GM18520 (cell line): Measurements from ENCODE around the gene HOXB6.

Experiments
- ATAC-seq: cut with Tn5 transposase; IDR thresholded peaks from one replicate; pipeline ENCODE4 v1.9.1; 2021; ENCODE audit not compliant: unreplicated experiment

HOXB6 gene

DNA sequence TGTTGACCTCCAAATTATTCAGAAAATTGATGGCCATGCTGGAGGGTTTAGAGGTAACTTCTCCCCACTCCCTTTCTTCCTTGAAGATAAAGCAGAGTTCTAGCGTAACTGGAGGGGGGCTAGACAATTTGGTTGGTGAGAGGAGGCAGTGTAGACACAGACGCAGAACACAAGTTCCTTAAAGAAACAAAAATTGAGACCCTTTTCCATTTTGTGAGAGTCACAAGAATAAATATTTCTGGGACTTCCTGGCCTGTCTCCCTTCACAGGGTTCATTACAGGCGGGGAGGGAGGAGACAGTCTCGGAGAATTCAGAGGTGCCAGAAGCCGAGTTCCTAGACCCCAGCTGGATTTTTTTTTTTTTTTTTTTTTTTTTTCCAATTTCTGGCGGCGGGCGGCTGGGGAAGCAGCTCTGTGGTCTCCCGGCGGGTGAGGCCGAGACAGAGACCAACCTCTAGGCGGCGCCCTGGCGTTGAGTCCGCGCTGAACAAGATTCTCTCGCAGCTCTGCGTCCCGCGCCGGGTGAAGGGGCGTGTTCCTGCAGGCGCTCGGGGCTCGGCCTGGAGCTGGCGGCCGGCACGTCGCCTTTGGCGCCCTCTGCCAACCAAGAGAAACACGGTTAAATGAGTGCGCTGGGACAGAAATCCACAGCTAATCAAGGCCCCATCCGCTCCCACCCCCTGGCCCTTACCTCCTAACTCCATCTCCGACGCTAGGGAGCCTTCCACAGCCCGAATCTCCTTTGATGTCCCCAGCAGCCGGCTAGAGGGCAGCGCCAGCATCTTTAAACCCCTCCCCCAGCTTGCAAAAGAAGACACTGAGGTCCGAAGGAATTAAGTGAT lies 31.6 kb upstream of the HOXB6 start:
- ATAC-seq: no peak

DNA sequence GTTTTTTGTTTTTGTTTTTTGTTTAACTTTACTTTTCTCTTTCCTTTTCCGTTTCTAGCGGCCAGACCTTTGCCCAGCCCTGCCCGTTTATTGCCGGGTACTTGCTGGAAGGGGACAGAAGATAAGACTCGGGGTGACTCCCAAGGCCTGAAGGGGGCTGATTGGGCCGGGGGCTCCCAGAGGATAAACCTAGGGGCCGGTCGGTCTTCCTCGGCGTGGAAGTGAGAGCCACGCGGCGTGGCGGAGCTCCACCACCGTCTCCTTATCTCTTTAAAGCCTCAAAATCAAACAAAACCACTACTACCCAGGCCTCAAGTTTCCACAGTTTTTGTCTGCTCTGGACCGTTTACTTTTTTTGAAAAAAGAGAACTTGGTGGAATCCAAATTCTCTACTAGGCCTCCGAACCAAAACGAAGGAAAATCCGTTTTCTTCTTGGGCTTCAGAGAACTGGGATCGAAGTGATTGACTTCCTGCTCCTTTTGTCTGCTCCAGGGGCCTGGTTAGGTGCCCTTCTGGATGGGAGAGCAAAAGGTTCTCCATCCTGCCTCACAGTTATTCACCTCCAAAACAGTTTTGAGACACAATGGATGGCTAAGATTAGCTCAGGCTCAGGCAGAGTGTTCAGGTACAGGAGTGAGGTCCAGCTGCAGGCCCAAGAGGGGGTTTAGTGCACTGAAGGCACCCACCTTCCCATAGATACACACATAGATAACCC lies 29.9 kb upstream of the HOXB6 start:
- no peak for ATAC-seq

DNA sequence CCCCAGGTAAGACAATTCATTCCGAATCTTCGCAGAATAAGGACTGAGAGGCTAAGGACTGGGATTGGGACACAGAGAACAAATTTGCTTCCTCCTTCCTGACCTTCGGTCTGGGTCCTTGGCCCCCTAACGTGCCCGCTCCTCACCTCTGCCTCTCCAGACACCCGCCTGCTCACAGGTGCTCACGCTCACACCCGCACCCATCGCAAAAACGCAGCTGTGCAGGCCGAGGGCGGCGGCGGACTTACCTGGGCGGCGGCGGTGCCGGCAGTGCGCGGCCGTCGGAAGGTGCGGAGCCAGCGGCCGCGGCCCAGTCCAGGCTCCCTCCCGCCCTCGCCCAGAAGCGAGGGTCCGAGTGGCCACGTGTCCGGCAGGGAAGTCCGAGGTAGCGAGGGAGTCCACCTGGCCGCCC lies 28.5 kb upstream of the HOXB6 start:
- ATAC-seq: no peak

DNA sequence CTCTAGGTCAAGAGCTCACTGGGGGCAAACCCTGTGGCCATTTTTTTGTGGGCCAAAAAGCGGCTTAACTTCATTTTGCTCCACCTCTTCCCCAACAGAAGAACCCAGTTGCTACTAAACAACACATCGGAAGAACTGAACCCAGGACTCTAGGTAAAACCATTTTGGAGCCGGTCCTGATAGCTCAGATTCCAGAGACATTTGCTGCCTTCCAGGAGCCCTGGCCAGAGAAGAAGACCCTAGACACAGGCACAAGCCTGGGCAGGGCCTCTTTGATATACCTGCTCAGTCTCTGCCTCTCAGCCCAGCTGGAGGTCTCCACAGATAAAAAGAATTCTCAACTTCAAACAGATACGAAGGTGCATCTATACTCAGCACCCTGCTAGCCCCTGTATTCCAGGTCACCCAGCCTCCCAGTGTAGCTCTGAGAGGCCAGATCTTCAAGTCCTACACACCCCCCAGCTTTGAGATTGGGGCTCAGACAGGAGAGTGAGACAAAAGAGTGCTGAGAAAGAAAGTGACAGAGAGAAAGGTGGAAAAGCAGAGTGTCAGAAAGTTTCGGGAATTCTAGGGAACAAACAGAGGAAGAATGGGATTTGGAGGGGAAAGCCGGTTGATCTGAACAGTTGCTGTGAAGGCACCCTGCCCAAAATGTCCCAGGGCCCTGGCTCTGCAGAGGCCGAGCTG lies 27.9 kb upstream of the HOXB6 start:
- ATAC-seq: no peak

DNA sequence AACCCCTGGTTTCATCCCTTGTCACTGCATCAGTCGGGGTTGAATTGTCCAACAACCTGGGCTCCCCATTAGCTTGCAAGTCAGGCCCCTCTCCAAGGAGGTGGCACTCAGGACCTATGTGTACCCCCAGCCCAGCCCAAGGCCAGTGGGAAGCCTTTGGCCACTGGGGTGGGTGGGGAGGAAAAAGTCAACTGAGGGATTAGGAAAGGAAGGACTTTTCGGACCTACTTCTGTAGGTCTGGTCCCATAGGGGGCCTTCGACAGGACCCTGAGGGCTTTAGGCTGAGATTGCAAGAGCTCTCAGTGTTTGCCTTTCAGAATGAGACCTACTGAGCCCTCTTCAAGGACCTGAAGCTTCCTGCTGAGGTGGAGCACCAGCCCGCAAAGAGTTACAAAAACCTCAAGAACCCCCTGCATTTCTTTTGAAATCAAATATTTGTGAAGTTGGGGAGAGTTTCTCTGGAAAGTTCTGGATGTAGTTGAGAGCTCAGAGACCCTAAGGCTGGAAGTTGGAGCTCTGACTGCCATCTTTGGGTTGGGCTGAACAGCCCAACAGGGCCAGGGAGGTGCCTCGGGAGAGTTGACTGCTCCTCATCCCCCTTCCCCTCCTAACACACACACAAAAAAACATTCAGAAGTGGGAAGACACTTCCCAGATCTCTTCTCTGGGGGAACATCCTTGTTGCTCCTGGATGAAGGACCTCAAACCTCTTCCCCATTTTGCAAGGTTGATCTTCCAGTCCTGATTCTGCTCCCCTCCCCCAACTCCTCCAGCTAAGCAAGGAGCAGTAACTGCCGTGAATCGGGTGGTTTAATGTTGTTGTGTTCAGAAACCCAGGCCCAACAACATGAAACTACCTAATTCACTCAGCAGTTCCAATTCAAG lies 27.1 kb upstream of the HOXB6 start:
- no peak for ATAC-seq

DNA sequence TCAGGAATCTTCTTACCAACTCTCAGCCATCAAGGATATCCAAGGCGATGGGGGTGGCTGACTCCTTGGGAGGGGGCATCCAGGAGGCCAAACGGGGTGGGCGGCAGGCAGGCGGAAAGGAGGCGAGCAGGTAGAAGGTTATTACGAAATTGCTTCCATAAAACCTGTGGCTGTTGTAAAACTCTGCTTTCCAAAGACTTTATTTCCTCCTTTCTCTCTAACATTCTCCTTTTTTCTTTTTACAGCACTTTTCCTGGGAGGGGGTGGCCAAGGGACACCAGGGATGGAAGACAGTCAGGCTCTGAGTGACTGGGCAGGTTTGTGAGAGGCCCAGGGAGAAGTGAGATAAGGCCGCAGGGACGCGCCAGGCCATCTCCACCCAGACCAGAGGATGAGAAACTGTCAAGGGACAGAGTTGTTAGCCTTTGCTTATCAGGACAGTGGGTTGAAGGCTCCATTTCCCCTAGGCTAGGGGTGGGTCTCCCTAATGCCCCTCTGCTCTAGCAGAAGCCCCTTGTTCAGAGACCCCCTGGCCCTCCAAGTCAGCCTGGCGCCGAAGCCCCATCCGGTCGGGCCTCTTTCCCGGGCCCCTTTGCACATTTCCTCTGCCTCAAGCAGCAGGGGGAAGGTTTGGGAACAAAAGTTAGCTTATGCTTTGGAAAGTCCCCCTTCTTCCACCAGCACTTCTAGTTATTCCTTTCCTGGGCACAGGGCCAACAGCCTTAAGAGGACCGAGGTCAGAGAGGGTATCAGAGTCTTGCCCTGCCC lies 26.3 kb upstream of the HOXB6 start:
- ATAC-seq: no peak

DNA sequence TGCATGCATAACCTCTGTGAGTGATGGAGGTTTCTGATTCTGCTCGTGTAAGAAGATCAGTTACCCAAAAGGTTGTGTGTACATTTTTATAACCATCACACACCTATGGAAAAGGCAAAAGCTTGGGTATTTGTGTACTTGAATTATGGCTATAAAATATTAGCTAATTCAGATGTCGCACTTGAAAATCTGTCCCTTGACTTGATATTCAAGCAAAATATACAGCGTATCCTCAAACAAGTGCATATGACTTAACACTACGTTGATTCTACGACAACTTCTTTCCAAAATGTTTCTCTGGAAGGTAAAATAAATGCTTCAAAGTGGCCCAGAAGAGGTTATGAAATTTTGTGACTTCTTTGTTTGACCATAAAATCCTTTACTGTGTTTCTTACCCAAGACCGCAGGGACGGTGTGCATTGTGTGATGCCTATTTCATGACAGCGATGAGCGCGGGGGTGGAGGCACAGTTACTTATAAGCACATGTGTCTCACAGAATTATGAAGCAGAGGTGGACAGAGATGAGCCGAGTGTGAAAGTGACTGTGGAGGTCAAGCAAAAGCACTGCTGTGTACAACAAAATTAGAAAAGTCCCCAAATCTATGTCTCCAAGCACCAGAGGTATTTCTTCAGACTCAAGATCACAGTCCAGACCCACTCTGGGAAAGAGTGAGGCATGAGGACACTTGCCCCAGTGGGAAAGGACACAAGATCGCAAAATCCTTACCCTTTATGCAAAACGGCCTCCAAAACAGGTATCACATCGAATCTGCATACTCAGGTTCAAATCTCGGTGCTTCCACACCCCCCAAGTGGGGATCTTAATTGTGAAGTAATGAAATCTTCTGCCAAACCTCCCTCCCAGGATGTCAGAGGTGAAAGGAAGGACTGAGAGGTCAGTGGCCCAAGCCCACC lies 25.5 kb upstream of the HOXB6 start:
- no peak for ATAC-seq

DNA sequence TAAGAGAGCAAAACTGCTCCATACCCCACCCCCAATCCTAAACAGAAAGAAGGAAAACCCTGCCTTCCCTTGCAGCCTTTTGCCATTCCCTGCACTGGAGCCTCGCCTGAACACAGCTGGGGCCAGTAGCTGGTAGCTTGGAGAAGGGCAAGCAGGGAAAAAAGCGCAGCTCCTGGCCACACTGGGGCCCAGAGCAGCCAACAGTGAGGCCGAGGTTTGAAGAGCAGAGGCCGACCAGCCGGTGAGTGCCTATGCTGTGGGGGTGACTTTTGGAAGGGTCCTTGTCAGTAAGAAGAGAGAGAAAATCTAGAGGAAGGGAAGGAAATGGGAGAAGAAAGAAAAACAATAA lies 24.6 kb upstream of the HOXB6 start:
- ATAC-seq: no peak

DNA sequence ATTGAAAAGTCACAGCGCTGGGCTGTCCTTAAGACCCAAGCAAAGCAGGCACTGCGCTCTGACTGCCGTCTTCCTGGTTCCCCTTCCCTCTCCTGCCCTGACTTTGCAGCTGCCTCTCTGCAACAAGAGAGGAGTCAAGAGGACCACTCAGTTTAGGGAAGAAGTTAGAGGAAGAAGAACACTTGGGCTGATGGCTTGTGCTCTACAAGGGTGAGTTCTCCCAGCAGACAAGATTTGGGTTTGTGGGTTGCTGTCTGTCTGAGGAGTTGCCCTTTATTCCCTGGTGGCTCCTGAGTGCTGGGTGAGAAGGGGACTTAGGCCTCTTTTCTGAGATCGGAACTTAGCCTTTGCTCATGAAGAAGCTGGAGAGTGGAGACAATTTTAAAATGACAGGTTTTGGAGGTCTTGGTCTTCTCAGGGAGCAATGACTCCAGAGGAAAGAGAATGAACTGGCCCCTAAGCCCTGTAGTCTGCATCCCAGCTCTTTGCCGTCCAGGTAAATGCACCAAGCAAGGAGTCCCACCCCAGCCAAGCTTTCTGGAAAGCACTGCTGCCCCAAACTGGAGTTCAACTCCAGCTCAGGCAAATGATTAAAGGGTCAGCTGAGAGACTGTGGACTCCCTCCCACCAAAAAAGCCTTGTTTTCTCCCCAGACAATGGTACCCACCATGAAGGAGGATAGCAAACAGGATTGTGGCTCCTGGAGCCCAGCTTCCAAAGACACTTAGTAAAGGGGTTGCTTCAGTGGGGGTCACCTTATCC lies 24.0 kb upstream of the HOXB6 start:
- ATAC-seq: no peak

DNA sequence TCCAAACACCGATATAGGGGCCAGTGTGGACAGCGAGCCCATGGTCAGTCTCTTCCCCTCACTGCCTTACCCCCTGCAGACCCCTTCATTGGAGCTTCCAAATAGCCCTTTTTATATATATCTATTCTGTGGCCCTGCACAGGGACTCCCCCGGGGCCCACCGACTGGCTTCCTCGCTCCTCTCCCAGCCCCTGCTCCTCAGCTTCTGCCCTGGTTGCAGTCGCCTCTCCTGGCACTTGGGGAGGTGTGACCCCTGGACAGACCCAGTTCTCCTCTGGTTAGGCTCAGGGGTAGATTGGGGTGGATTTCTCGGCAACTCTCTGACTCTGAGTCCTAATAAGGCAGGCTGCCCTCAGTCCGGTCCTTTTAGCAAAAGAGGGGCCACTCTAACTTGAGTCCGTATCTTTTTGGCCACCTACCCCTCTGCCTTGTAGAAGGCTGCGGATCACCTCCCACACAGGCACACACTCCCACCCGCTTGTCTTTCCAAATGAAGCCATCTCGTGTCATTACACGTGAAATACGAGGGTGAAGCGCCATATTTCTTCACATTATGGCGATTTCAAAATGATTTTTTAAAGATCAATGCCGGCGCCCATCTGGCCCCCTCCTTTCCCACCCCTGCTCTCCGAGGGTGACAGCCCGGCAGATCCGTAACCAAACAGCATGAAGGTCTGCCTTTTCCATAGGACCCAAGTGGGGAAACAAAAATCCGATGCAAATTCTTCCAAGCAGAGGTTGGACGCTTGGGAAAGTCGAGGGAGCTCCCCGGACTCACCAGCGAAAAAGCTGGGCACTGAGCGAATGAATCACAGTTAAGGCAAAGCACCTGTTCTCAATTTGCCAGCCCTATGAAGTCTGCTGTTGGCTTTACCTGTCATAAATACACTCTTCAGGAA lies 23.1 kb upstream of the HOXB6 start:
- ATAC-seq: no peak

DNA sequence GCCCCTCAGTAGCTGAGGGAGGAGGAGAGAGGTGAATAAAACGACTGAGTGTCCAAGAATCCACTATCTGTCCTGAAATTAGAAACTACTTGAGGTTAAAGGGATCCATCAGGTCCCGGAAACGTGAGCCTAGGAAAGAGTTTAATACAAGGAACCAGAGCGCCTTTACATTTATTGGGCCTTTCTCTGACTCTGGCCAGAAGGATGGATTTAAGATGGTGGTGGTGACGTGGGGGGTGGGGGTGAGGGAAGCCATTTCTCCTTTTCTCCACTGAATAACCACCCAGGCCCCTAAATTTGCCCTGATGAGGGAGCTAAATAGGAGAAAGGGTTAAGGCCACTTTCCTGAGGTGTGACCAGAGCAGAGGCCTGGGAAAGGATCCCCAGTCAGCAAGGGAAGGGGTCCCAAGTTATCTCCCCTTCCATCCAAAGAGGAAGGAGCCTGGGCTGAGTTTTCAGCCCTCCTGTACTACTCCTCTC lies 22.4 kb upstream of the HOXB6 start:
- ATAC-seq: no peak

DNA sequence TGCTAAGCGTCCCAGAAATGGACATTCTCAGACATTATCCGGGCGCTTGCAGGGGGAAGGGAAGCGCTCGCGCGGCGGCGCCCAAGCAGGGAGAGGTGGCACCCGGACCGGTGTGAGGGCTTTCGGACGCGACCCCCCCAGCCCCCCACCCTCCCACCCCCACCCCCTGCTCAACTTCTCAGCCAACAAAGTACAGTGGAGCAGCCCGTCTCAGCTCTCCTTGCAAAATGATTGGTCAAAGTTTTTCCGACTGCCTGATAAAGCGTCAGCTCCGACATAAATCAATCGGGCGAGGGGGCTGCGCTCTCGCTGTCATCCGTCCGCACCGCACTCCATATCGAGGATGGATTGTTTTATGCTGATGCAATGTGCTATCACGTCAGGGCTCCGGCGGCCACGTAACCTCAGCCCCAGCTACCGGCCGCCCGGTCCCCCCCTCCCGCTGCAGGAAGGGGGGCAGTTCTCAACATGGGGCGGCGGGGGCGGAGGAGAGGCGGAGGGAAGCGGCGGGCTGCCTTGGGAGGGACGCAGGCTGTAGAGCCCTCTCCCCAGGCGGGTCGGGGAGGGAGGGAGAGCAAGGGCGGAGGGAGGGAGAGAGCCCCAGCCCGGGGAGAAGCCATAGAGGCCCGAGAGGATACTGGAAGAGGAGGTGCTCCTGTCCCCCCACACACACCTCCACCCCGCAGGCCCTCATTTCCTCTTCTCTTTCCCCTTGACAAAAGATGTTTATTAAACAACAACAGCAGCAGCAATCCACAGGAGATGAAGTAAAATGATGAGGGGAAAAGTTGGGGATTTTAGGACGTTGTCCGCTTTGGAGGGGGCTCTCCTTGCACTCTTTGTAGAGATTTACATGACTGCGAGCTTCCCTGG lies 21.7 kb upstream of the HOXB6 start, which contains the start of gene HOXB9:
Gene HOXB9, minus strand, starts transcription at position 114 of the 873 bp plus-strand sequence. Its CDS starts 89 bp downstream, at position 25.
- ATAC-seq: no peak

DNA sequence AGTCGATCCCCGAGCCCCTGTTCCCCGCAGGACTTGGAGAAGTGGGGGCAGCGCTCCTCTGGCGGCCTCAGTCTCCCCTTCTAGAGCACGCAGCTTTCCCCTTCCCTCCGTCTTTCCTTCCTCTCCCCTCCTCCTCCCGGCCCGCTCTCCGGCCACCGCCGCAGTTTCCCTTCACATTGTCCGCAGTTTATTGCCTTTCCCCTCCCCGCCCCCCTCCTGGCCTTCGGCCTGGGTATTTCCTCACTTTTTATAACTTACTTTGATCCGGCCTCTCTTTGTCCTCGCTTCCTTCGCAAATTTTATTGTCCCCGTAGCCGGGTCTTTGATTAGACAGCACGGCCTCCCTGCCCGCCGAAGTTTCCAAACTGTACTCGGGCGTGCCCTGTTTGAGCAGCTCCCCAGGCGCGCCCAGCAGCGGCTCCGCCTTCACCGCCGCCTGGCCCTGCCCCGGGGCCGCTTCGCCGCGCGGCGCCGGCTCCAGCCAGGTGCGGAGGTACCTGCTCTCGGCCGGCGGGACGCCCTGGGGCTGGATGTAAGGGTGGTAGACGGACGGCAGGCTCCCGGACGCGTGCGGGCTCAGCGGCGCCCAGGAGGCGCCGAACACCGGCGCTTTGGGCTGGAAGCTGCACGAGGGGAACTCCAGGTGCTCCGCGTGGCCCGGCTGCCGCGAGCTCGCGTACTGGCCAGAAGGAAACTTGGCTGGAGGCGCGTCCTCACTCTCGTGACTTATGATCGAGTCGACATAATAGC lies 20.9 kb upstream of the HOXB6 start:
- ATAC-seq: no peak

DNA sequence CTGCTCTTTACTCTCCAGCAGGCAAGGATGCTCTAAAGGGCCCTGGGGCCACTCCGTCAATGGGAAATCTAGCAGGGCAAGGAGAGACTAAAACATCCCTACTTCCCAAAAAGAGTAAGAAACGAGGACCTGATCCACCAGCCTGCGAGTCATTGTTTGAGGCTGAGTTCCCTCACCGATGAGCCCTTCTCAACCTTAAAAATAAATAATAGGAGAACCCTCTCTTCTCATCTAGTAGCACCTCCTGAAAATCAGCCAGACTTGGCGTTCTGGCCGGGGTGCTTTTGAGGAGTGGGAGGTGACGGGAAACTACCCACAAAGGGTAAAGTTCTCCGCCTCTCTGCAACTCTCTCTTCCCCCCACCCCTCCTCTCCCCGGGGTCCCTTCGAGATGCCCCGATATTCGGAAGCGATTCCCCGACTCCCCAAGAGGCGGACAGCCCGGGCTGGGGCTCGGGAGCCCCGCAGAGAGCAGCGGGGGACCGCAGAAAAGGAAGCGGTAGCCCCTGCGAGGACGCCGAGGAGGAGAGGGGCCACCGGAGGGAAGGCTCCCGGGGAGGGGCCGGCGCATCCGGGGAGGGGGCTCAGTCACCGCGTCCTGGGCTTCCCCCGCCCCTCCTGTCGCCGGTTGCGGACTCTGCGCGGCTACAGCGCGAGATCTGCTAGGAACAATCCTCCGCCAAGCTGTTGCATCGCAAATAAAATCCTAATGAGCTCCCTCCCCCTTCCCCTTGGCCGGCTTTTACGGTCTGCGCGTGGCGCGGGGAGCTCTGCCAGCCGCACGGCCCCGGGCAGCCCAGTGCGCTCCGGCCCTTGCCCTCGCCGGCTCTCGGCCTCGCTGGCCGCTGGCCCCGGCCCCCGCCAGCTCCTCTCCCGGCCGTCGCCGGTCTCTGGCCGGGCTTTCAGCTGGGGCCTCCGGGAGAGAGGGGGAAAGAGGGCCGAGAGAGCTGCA lies 20.0 kb upstream of the HOXB6 start:
- ATAC-seq: no peak
